ENCODE measurements around the gene SBSN.

DNA sequence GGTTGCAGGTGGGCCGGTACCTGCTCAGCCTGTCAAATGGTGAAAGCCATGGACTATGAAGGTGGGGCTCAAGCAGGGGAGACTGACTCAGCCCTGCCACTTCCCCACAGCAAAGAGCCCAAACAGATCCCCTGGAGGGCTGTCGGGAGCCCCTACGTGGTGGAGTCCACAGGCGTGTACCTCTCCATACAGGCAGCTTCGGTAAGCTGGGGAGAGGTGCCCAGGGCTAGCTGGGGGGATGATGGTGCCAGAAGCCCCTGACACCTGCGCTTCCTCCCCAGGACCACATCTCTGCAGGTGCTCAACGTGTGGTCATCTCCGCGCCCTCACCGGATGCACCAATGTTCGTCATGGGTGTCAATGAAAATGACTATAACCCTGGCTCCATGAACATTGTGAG, 14.1 kb upstream of the SBSN start:
- TF ChIP-seq, protein P1, sequence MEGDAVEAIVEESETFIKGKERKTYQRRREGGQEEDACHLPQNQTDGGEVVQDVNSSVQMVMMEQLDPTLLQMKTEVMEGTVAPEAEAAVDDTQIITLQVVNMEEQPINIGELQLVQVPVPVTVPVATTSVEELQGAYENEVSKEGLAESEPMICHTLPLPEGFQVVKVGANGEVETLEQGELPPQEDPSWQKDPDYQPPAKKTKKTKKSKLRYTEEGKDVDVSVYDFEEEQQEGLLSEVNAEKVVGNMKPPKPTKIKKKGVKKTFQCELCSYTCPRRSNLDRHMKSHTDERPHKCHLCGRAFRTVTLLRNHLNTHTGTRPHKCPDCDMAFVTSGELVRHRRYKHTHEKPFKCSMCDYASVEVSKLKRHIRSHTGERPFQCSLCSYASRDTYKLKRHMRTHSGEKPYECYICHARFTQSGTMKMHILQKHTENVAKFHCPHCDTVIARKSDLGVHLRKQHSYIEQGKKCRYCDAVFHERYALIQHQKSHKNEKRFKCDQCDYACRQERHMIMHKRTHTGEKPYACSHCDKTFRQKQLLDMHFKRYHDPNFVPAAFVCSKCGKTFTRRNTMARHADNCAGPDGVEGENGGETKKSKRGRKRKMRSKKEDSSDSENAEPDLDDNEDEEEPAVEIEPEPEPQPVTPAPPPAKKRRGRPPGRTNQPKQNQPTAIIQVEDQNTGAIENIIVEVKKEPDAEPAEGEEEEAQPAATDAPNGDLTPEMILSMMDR (conservative IDR thresholded peaks at IDR 0.05; ENCODE audit: low read length) = no peak
- TF ChIP-seq EZH2phosphoT487 (IDR thresholded peaks at IDR 0.05; ENCODE audit: borderline replicate concordance, low read depth, low read length) = no peak
